B cell (primary cell): ENCODE results near the gene ZNF428. TPM values are rescaled to one million over a fixed set of nuclear protein-coding genes. Genes with fewer than 3 reads are reported as not detected.

Experiments used
- ATAC-seq: fragments of 200-7000 bp; cut with Tn5 transposase; one replicate; pipeline ENCODE4 v1.10.0; 2021; ENCODE audit warnings: low read depth, mild to moderate bottlenecking, moderate number of reproducible peaks, moderate library complexity
- CTCF ChIA-PET: fragments of 350-600 bp; sonication (Branson Sonifier 250); formaldehyde crosslinking; loops from one replicate; lab custom pipeline; 2021; ENCODE audit warnings: antibody characterized with exemption, inconsistent platforms; lab: Charles Lee
- POLR2A ChIA-PET: fragments of 350-600 bp; sonication (Branson Sonifier 250); formaldehyde crosslinking; loops from one replicate; lab custom pipeline; 2021; ENCODE audit warnings: antibody characterized with exemption; lab: Charles Lee
- DNase-seq: peaks from one replicate; pipeline ENCODE4 v3.0.0; 2013
- H2AFZ ChIP-seq: 2 replicates; pipeline ENCODE4 v1.6.1; 2012; ENCODE audit warnings: mild to moderate bottlenecking, low read depth, low read length; ENCODE audit not compliant: insufficient read depth, poor library complexity, severe bottlenecking
- H3K27ac ChIP-seq, 2 donors: 1 replicate in 1 of 2; 2 replicates in 1 of 2; pipeline ENCODE4 v1.5.1; 2012 to 2013; ENCODE audit warnings: low read length in 2 of 2, mild to moderate bottlenecking in 2 of 2, moderate library complexity in 1 of 2
- H3K27me3 ChIP-seq, 4 experiments: fragments of 200-600 bp in 1 of 4; sonication (generic) in 1 of 4; replicated peaks in 1 of 4; 1 replicate in 2 of 4; 2 replicates in 2 of 4; pipeline versions ENCODE4 v1.6.1 to v1.7.0; 2013 to 2016; ENCODE audit warnings: low read length in 3 of 4, mild to moderate bottlenecking in 2 of 4, mixed read lengths in 1 of 4, moderate library complexity in 1 of 4; ENCODE audit not compliant: insufficient read depth in 4 of 4, control insufficient read depth in 3 of 4; ENCODE audit errors: control extremely low read depth in 1 of 4
- H3K36me3 ChIP-seq, 2 experiments: replicated peaks in 1 of 2; 1 replicate in 1 of 2; 2 replicates in 1 of 2; pipeline versions ENCODE4 v1.6.1 to v1.7.1; 2013; ENCODE audit warnings: low read length in 1 of 2; ENCODE audit not compliant: insufficient read depth in 2 of 2, control insufficient read depth in 1 of 2; ENCODE audit errors: control extremely low read depth in 1 of 2, extremely low read depth in 1 of 2
- H3K4me1 ChIP-seq, 2 donors: fragments of 200-600 bp in 1 of 2; sonication (generic) in 1 of 2; 1 replicate in 1 of 2; 2 replicates in 1 of 2; pipeline versions ENCODE4 v1.5.1 to v1.6.1; 2013 to 2017; ENCODE audit warnings: low read length in 2 of 2; ENCODE audit not compliant: control insufficient read depth in 2 of 2, insufficient read depth in 2 of 2
- H3K4me2 ChIP-seq: replicated peaks from 2 replicates; pipeline ENCODE3; 2012; ENCODE audit warnings: mild to moderate bottlenecking, low read depth, low read length; ENCODE audit not compliant: poor library complexity, severe bottlenecking
- H3K4me3 ChIP-seq, 5 experiments: fragments of 200-600 bp in 1 of 5; sonication (generic) in 1 of 5; 1 replicate in 3 of 5; 2 replicates in 2 of 5; pipeline versions ENCODE4 v1.5.1 to v1.7.0; 2011 to 2016; ENCODE audit warnings: low read length in 4 of 5, mild to moderate bottlenecking in 4 of 5, low read depth in 2 of 5, control low read depth in 1 of 5, moderate library complexity in 1 of 5; ENCODE audit not compliant: insufficient read depth in 1 of 5; ENCODE audit errors: control extremely low read depth in 1 of 5, extremely low read depth in 1 of 5
- H3K79me2 ChIP-seq: fragments of 200-600 bp; sonication (generic); one replicate; pipeline ENCODE4 v1.6.0; 2016; ENCODE audit warnings: low read length; ENCODE audit not compliant: control insufficient read depth, insufficient read depth
- H3K9ac ChIP-seq: fragments of 200-600 bp; sonication (generic); 2 replicates; pipeline ENCODE4 v1.6.1; 2017; ENCODE audit warnings: mild to moderate bottlenecking, low read length, moderate library complexity
- H3K9me3 ChIP-seq, 3 donors: one replicate each; pipeline versions ENCODE4 v1.6.1 to v1.7.1; 2013; ENCODE audit warnings: low read length in 2 of 3; ENCODE audit not compliant: control insufficient read depth in 2 of 3, insufficient read depth in 1 of 3; ENCODE audit errors: control extremely low read depth in 1 of 3
- H4K20me1 ChIP-seq: 2 replicates; pipeline ENCODE4 v1.6.0; 2012; ENCODE audit warnings: mild to moderate bottlenecking, low read length; ENCODE audit not compliant: insufficient read depth, control insufficient read depth, poor library complexity, severe bottlenecking
- H3K27ac Mint-ChIP-seq: one replicate; pipeline ENCODE4 v1.8.0; 2021; ENCODE audit warnings: mixed read lengths
- H3K27me3 Mint-ChIP-seq: one replicate; pipeline ENCODE4 v1.8.0; 2021; ENCODE audit warnings: mixed read lengths
- H3K4me1 Mint-ChIP-seq: one replicate; pipeline ENCODE4 v1.8.0; 2021; ENCODE audit warnings: mixed read lengths
- H3K4me3 Mint-ChIP-seq: one replicate; pipeline ENCODE4 v1.8.0; 2021; ENCODE audit warnings: mixed read lengths
- H3K9me3 Mint-ChIP-seq: one replicate; pipeline ENCODE4 v1.8.0; 2022; ENCODE audit warnings: mixed read lengths; ENCODE audit not compliant: insufficient read depth
- EZH2 ChIP-seq: IDR thresholded peaks from 2 replicates; pipeline ENCODE4 v1.6.1; 2012; ENCODE audit warnings: borderline replicate concordance, low read depth, mild to moderate bottlenecking, moderate library complexity, low read length; ENCODE audit not compliant: insufficient read depth, poor library complexity, severe bottlenecking
- WGBS: methylation state at CpG from one replicate; pipeline ENCODE4 v1.1.5; 2013; ENCODE audit warnings: missing lambda C conversion rate; ENCODE audit not compliant: insufficient coverage; 5-methylcytosine and 5-hydroxymethylcytosine counted together
- intact Hi-C: fragments of 100-400 bp; cut with micrococcal nuclease; formaldehyde crosslinking; loops from one replicate; pipeline ENCODE4 v1.10.0; 2022
- polyA plus RNA-seq: library from polyadenylated mRNA; depleted of rRNA; stranded (reverse); fragments of >200 nt; gene quantifications from 2 replicates; pipeline ENCODE4 v1.2.3, GENCODE V29; 2012
- total RNA-seq, 2 donors: library from RNA; stranded (reverse); fragments of 120-200 nt in 1 of 2; gene quantifications; 1 replicate in 1 of 2; 2 replicates in 1 of 2; pipeline versions ENCODE4 v1.2.3 to v1.2.4, GENCODE V29; 2013 to 2022
- TF ChIP-seq, protein P1 (sequence below): fragments of 200-600 bp; IDR thresholded peaks from one replicate; pipeline ENCODE4 v1.8.0; 2022; ENCODE audit warnings: antibody characterized with exemption, mild to moderate bottlenecking

The ZNF428 gene
- total and polyA plus RNA-seq, 2 donors (not counting 1 experiment from before 2014, with no cell fraction given): 16.9 to 19.7 TPM

DNA sequence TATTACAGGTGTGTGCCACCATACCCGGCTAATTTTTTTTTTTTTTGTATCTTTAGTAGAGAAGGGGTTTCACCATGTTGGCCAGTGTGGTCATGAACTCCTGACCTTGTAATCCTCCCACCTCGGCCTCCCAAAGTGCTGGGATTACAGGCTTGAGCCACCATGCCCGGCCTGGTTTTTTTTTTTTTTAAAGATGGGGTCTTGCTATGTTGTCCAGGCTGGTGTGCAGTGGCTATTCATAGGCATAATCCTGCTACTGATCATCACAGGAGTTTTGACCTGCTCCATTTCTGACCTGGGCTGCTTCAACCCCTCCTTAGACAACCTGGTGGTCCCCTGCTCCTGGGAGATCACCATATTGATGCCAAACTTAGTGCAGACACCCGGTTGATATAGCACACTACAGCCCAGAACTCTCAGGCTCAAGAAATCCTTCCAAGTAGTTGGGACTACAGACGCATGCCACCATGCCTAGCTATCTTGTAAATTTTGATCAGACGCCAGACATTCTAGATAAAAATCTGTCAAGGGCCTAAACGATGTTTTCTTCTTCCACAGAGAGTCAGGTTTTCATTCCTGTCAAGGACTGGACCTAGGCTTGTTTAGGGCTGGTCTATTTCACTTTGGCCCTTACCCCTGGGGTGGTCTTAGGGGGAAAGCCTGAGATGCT, 41.0 kb upstream of the ZNF428 start:
- ATAC-seq: no peak
- no peak for TF ChIP-seq EZH2
- TF ChIP-seq, protein P1, sequence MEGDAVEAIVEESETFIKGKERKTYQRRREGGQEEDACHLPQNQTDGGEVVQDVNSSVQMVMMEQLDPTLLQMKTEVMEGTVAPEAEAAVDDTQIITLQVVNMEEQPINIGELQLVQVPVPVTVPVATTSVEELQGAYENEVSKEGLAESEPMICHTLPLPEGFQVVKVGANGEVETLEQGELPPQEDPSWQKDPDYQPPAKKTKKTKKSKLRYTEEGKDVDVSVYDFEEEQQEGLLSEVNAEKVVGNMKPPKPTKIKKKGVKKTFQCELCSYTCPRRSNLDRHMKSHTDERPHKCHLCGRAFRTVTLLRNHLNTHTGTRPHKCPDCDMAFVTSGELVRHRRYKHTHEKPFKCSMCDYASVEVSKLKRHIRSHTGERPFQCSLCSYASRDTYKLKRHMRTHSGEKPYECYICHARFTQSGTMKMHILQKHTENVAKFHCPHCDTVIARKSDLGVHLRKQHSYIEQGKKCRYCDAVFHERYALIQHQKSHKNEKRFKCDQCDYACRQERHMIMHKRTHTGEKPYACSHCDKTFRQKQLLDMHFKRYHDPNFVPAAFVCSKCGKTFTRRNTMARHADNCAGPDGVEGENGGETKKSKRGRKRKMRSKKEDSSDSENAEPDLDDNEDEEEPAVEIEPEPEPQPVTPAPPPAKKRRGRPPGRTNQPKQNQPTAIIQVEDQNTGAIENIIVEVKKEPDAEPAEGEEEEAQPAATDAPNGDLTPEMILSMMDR: no peak
- Histone ChIP-seq H3K9ac (no peak overlapping the region), H3K27me3 (no peaks in the 10 kb centered on the region), H3K79me2 (no peaks in the 10 kb centered on the region), H4K20me1 (no peaks in the 10 kb centered on the region), H3K36me3 (no peaks in the 10 kb centered on the region), H3K27ac (no peak overlapping the region), H3K4me1 (peaks cover 11 to 13% of the 10 kb centered on the region in 2 donors), H3K4me3 (no peak overlapping the region), H3K4me2 (no peak overlapping the region), H2AFZ (no peak overlapping the region), H3K9me3 (peaks cover 0 to 21% (median 2%) of the 10 kb centered on the region in 3 donors)
- POLR2A ChIA-PET: no interaction called here
- intact Hi-C loops: no loop called here
- CTCF ChIA-PET: no interaction called here
- H3K27ac Mint-ChIP-seq: no peak overlapping the region
- WGBS: 97% methylated on average over 4 of the region's 7 CpGs
- H3K4me1 Mint-ChIP-seq: peaks cover 8% of the 10 kb centered on the region
- peaks cover 3% of the 10 kb centered on the region for H3K27me3 Mint-ChIP-seq
- peaks cover 3% of the 10 kb centered on the region for H3K9me3 Mint-ChIP-seq
- no peak for DNase-seq
- no peak overlapping the region for H3K4me3 Mint-ChIP-seq

DNA sequence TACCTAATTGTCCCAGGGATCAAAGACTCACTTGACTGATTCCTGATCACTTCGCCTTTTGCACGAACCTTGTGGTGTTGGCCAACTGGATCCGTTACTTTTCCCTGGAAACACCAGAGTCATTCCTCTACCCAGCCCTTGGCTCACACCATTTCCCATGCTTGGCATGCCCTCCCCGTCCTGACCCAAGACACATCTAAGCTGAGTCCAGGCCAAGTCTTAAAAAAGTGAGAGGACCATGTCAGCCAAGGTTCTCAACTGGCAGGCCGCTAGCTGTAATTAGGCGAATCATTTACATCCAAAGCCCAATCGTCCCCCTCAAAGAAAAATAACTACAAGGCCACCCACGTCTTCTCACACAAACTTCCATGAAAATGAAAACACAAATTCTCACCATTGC, 39.1 kb upstream of the ZNF428 start:
- CTCF ChIA-PET: interaction anchor here (0.6 to 1.1 kb wide), 2 partner anchors 86 to 87 kb away, joined by 3 to 5 read pairs; no protein-coding TSS in a partner anchor

More for the DNA sequence above, 39.1 kb upstream of the ZNF428 start:
- Histone ChIP-seq H3K9ac (no peak overlapping the region), H3K4me1 (peaks cover 0 to 2% of the 10 kb centered on the region in 2 donors), H3K36me3 (no peaks in the 10 kb centered on the region), H4K20me1 (no peaks in the 10 kb centered on the region), H3K9me3 (peaks cover 0 to 21% (median 2%) of the 10 kb centered on the region in 3 donors), H3K27me3 (no peaks in the 10 kb centered on the region), H3K79me2 (no peaks in the 10 kb centered on the region), H3K27ac (no peak overlapping the region), H3K4me2 (no peak overlapping the region), H2AFZ (no peak overlapping the region), H3K4me3 (no peak overlapping the region)
- DNase-seq: no peak
- POLR2A ChIA-PET: no interaction called here
- Mint-ChIP-seq H3K4me1 (no peaks in the 10 kb centered on the region), H3K9me3 (peaks cover 3% of the 10 kb centered on the region), H3K27me3 (peaks cover 3% of the 10 kb centered on the region), H3K4me3 (no peak overlapping the region), H3K27ac (no peak overlapping the region)
- TF ChIP-seq EZH2: no peak
- TF ChIP-seq, protein P1: no peak
- ATAC-seq: no peak
- whole genome bisulfite sequencing: 98% methylated on average over 8 of the region's 8 CpGs
- intact Hi-C loops: no loop called here
